NB4 (cell line): ENCODE data around the gene CRIP1.

ENCODE experiments used
- DNase-seq: peaks from one replicate; pipeline ENCODE4 v3.0.0; 2010; ENCODE audit warnings: low read depth
- H3K4me3 ChIP-seq: one replicate; pipeline ENCODE4 v1.5.1; 2011; ENCODE audit warnings: mild to moderate bottlenecking, low read depth, low read length, moderate library complexity
- CTCF ChIP-seq: IDR thresholded peaks from one replicate; pipeline ENCODE4 v1.5.1; 2012; ENCODE audit warnings: low read depth, low read length
- MYC ChIP-seq: IDR thresholded peaks from 2 replicates; pipeline ENCODE4 v1.6.1; 2011; ENCODE audit warnings: low read depth, low read length
- POLR2A ChIP-seq: IDR thresholded peaks from 2 replicates; pipeline ENCODE4 v1.6.1; 2011; ENCODE audit warnings: mild to moderate bottlenecking; ENCODE audit not compliant: insufficient read length; ENCODE audit errors: extremely low read depth
- TF ChIP-seq, protein P1 (sequence below): IDR thresholded peaks from 2 replicates; pipeline ENCODE4 v1.6.1; 2011; ENCODE audit warnings: low read depth, low read length

Gene CRIP1

DNA sequence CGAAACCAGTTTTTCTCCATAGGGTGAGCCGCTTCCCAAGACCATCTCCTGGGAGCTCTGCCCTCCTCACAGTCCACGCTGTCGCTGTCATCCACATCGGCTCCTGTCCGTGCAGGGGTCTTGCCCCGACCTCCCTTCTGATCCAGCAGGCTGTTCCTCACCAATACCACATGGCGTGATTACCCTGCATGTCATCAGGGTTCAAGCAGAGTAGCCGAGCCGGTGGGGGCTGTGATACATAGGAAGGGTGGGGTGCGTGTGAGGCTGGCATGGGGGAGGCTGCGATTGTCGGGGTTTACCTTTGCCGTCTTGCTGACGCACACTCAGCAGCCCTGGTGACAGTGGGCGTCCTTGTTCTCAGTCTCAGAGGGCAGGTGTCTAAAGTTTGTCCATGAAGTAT lies 21.4 kb downstream of the CRIP1 start:
- TF ChIP-seq POLR2A = no peak
- no peak for TF ChIP-seq MYC
- no peak for TF ChIP-seq CTCF
- TF ChIP-seq, protein P1, sequence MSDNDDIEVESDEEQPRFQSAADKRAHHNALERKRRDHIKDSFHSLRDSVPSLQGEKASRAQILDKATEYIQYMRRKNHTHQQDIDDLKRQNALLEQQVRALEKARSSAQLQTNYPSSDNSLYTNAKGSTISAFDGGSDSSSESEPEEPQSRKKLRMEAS = no peak
- no peak for DNase-seq

GRCh38 chr14:105508601-105509000 lies 21.9 kb downstream of the CRIP1 start:
- TF ChIP-seq POLR2A (no peak), CTCF (no peak), MYC (no peak)
- TF ChIP-seq, protein P1 = no peak
- no peak overlapping the region for H3K4me3 ChIP-seq
- DNase-seq = no peak

More for the DNA sequence above, 21.4 kb downstream of the CRIP1 start:
- H3K4me3 ChIP-seq = no peak overlapping the region

DNA sequence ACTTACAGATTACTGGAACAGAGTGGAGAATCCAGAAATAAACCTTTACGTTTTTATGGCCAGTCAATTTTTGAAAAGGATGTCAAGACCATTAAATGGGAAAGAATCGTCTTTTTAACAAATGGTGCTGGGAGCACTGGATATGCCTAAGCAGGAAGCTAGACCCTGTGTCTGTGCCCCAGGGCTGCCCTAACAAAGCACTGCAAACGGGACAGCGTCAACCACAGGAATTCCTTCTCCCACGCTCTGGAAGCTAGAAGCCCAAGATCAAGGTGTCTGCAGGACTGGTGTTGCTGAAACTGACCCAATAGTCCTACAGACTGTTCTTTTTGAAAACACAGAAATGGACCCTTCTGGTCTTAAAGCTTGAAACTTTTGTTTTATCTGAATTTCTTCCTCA lies 30.4 kb downstream of the CRIP1 start:
- no peak for DNase-seq
- H3K4me3 ChIP-seq = no peak overlapping the region
- TF ChIP-seq CTCF (no peak), POLR2A (no peak)

GRCh38 chr14:105519946-105520698 lies 33.4 kb downstream of the CRIP1 start:
- TF ChIP-seq CTCF (no peak), POLR2A (no peak), MYC (no peak)
- TF ChIP-seq, protein P1 = no peak
- DNase-seq = no peak
- no peak overlapping the region for H3K4me3 ChIP-seq

DNA sequence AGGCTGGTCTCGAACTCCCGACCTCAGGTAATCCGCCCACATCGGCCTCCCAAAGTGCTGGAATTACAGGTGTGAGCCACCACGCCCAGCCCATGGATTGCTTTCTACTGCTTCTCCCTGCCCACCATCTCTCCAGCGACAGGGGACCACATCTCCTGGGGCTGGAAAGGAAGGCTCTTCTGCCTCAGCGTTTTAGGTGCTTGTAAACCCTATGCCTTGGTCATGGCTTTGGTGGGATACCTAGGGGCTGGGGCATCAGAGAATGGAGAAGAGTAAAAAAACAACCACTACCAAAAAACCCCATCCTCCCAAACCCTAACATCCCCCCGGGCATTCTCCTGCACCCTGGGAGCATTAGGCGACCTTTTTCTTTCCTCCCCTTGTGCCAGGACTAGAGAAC lies 38.6 kb downstream of the CRIP1 start:
- TF ChIP-seq MYC (no peak), CTCF (no peak), POLR2A (no peak)
- TF ChIP-seq, protein P1 = no peak
- no peak overlapping the region for H3K4me3 ChIP-seq
- no peak for DNase-seq
